ENCODE results near the gene SUSD6. TPM values are rescaled to one million over a fixed set of nuclear protein-coding genes. Genes with fewer than 3 reads are reported as not detected.
A peak's percentile ranks its signal among the peaks of the same experiment; 100 is the strongest.

SUSD6 gene
- total RNA-seq, 3 donors from 2014 or later (not counting 1 experiment from before 2014, with no cell fraction given): 119 to 144 (median 140) TPM

DNA sequence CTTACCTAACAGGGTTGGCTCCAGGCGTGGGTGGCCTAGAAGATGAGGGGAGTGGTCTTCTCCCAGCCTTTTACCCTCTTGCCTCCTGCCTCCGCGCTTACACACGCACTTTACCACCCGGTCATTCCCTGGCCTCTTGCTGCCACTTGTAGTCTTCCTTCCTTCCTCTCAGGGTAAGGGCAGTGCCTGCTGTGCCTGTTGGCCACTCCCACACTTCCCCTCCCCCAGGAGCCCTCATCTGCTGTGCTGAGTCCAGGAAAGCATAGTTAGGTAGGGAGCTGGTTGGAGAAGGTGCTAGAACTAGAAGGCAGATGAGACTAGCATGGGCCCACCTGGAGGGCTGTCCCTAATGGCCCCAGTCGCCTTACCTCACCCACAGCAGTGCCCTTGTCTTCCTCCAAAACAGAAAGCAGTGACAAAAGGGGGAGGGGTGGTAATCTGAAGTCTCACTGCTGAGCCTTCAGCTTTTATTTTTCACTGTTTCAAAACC, 101.2 kb downstream of the SUSD6 start:
- H3K4me1 ChIP-seq (ENCODE audit: control insufficient read depth, insufficient read depth, low read length): peaks cover 72% of the 10 kb centered on the region
- no peaks in the 10 kb centered on the region for H3K9me3 Mint-ChIP-seq
- no peaks in the 10 kb centered on the region for H3K27me3 Mint-ChIP-seq (ENCODE audit: low read depth in 2 of 2)
- H3K27me3 ChIP-seq (ENCODE audit: control insufficient read depth, insufficient read depth, low read length): no peaks in the 10 kb centered on the region
- peaks cover 8% of the 10 kb centered on the region for H3K36me3 Mint-ChIP-seq
- no peak overlapping the region for H3K4me3 ChIP-seq (ENCODE audit: low read length)
- TF ChIP-seq, protein P1, sequence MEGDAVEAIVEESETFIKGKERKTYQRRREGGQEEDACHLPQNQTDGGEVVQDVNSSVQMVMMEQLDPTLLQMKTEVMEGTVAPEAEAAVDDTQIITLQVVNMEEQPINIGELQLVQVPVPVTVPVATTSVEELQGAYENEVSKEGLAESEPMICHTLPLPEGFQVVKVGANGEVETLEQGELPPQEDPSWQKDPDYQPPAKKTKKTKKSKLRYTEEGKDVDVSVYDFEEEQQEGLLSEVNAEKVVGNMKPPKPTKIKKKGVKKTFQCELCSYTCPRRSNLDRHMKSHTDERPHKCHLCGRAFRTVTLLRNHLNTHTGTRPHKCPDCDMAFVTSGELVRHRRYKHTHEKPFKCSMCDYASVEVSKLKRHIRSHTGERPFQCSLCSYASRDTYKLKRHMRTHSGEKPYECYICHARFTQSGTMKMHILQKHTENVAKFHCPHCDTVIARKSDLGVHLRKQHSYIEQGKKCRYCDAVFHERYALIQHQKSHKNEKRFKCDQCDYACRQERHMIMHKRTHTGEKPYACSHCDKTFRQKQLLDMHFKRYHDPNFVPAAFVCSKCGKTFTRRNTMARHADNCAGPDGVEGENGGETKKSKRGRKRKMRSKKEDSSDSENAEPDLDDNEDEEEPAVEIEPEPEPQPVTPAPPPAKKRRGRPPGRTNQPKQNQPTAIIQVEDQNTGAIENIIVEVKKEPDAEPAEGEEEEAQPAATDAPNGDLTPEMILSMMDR (IDR thresholded peaks at IDR 0.05): no peak
- 38% methylated on average over 5 of the region's 6 CpGs for WGBS (ENCODE audit: insufficient coverage)
- ATAC-seq (peak; percentile 35 to 65 (median 44)), DNase-seq (no peak)
- peaks cover 55 to 77% of the 10 kb centered on the region in 2 donors for H3K4me1 Mint-ChIP-seq
- intact Hi-C loops (cut with micrococcal nuclease): no loop called here
- peak overlapping the region; percentile 99 to 100 for H3K27ac Mint-ChIP-seq
- peaks cover 49% of the 10 kb centered on the region for H3K36me3 ChIP-seq (ENCODE audit: control insufficient read depth, insufficient read depth, low read length)
- H3K27ac ChIP-seq (ENCODE audit: low read length): peak overlapping the region; percentile 84
- H3K9me3 ChIP-seq (ENCODE audit: control insufficient read depth, insufficient read depth, low read length): no peaks in the 10 kb centered on the region
- H3K4me3 Mint-ChIP-seq: peak overlapping the region; percentile 89

DNA sequence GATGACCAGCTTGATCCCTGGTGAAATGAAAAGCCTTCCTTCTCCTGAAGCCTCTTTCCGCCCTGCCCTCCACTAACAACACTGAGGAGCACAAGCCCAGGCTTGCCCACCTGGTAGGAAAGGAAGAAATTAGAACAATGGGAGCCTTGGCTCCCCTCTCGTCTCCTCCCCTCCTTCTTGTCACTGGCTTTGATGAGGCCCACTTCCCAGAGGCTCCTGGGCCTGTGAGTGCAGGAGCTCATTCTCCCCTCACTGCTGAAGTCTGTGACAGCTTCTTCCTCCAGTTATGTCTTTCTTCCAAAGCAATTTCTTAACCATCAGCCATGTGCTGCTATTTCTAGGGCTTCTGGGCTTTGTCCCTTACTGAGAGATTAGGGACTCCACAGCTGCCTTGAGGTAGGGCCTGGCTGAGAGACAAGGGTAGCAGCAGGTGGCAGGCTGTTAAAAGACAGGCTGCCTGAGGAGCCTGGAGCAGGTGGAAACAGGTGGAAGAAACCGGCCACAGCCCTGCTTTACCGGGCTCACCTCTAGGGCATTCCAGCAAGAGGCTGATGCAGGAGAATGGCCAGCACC, 101.9 kb downstream of the SUSD6 start:
- no peak for ATAC-seq
- peaks cover 8% of the 10 kb centered on the region for H3K36me3 Mint-ChIP-seq
- H3K27ac ChIP-seq (ENCODE audit: low read length): peak overlapping the region; percentile 84
- intact Hi-C loops (cut with micrococcal nuclease): no loop called here
- H3K36me3 ChIP-seq (ENCODE audit: control insufficient read depth, insufficient read depth, low read length): peaks cover 46% of the 10 kb centered on the region
- peaks cover 78% of the 10 kb centered on the region for H3K4me1 ChIP-seq (ENCODE audit: control insufficient read depth, insufficient read depth, low read length)
- no peaks in the 10 kb centered on the region for H3K27me3 Mint-ChIP-seq (ENCODE audit: low read depth in 2 of 2)
- peaks cover 55 to 84% of the 10 kb centered on the region in 2 donors for H3K4me1 Mint-ChIP-seq
- TF ChIP-seq, protein P1 (IDR thresholded peaks at IDR 0.05): no peak
- no peak overlapping the region for H3K4me3 ChIP-seq (ENCODE audit: low read length)
- H3K9me3 Mint-ChIP-seq: no peaks in the 10 kb centered on the region
- H3K4me3 Mint-ChIP-seq: peak overlapping the region; percentile 89
- WGBS (ENCODE audit: insufficient coverage): 88% methylated on average over 4 of the region's 4 CpGs
- peak overlapping the region; percentile 99 to 100 for H3K27ac Mint-ChIP-seq
- DNase-seq: no peak
- no peaks in the 10 kb centered on the region for H3K9me3 ChIP-seq (ENCODE audit: control insufficient read depth, insufficient read depth, low read length)
- no peaks in the 10 kb centered on the region for H3K27me3 ChIP-seq (ENCODE audit: control insufficient read depth, insufficient read depth, low read length)

DNA sequence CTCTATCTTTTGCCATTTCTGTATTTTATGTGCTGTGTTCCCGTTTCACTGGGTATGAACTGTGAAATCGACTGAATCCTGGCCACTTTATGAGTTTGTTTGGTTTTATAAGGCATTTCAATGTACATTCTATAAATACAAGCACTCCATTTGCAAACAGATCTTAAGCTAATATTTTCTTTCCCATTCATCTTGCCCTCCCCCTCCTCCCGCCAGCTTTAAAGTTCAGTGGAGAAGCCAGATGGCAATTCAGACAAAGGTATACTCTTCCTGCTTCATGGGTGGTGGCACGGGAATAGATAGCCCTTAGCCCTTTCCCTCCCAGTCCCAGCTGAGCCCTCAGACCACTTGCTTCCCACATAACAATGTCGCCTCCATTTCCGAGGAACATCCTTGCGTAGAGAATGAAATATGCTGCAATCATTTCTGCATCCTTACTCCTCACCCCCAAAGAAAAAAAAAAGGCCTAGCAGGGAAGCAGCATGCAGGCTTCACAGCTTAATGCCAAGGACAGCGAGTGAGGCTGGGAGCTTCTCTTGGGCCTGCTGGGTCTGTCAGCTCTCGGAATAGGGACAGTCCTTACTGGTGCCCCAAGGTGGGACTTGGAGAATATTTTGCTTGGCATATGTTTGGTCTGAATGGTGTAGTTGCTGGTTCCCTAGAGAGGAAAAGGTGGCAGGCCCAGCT, 102.7 kb downstream of the SUSD6 start:
- peaks cover 55 to 84% of the 10 kb centered on the region in 2 donors for H3K4me1 Mint-ChIP-seq

More for the DNA sequence above, 102.7 kb downstream of the SUSD6 start:
- Mint-ChIP-seq H3K36me3 (peaks cover 8% of the 10 kb centered on the region), H3K4me3 (peak overlapping the region; percentile 28), H3K27me3 (ENCODE audit: low read depth in 2 of 2) (no peaks in the 10 kb centered on the region), H3K9me3 (no peaks in the 10 kb centered on the region), H3K27ac (peak overlapping the region; percentile 99 to 100)
- WGBS (ENCODE audit: insufficient coverage): 95% methylated on average over 8 of the region's 9 CpGs
- DNase-seq: no peak
- Histone ChIP-seq H3K27me3 (ENCODE audit: control insufficient read depth, insufficient read depth, low read length) (no peaks in the 10 kb centered on the region), H3K4me3 (ENCODE audit: low read length) (no peak overlapping the region), H3K4me1 (ENCODE audit: control insufficient read depth, insufficient read depth, low read length) (peaks cover 74% of the 10 kb centered on the region), H3K27ac (ENCODE audit: low read length) (peak overlapping the region; percentile 18), H3K36me3 (ENCODE audit: control insufficient read depth, insufficient read depth, low read length) (peaks cover 38% of the 10 kb centered on the region), H3K9me3 (ENCODE audit: control insufficient read depth, insufficient read depth, low read length) (no peaks in the 10 kb centered on the region)
- TF ChIP-seq, protein P1 (IDR thresholded peaks at IDR 0.05): no peak
- no peak for ATAC-seq
- intact Hi-C loops (cut with micrococcal nuclease): no loop called here
